ENCODE measurements around the gene RNF103.

Gene RNF103

GRCh38 chr2:86563650-86564061 lies 60.0 kb downstream of the RNF103 start:
- no peak for DNase-seq

DNA sequence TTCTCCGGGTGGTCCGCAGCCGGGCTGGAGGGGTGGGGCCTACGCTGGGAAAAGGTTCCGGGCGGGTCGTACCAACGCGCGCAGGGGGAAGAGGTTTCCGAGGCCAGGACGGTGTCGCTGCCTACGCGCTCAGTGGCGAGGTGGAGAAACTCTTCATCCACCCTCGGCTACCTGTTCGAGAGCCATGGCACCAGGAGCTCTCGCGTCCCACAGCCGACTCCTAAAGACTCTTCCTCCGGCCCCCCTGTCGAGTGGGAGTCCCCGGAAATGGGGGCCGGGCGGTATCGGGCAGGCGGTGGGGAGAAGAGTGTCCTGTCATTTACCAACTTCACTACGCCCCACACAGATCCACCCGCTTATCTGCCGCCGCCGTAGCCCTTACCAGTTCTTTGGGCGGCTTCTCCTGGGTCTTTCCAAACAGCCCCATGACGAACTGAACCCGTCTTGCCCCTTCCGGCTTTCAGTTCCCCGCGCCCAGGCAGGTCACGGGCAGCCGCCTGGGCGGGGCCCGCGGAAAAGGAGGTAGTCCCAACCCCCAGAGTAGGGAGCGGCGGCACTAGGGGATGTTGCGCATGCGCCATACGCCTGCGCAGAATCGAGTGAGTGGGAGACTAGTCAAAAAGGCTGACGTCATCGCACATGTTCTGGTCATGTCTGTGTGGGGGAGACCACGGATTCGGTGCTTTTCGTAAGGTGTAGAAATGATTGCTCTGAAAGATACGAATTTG lies 60.6 kb downstream of the RNF103 start, which contains the start of gene CHMP3:
TSS of gene CHMP3 (minus strand) at position 522 of the 728 bp plus-strand sequence. CDS start at position 427, 95 bp downstream.
- peak; percentile 90 to 96 (median 95) for DNase-seq

DNA sequence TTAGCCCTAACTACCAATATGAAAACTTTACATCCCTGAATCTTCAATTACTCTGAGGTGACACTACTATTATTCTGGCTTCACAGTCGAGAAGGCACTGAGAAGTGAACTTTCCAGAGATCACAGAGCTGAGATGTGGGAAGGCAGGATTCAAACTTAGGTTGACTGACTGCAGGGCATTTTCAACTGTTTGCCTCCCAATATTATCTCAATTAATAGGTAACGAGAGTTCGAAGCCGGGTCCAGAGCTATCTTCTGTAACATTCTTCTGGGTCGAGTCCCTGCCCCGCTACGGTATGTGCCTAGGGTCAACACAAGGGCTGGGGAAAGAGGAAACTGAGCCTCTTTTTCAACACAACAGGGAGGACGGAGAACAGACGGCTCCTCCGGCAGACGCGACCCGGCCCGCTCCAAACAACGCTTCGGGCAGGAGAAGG lies 61.2 kb downstream of the RNF103 start:
- DNase-seq, result no peak

DNA sequence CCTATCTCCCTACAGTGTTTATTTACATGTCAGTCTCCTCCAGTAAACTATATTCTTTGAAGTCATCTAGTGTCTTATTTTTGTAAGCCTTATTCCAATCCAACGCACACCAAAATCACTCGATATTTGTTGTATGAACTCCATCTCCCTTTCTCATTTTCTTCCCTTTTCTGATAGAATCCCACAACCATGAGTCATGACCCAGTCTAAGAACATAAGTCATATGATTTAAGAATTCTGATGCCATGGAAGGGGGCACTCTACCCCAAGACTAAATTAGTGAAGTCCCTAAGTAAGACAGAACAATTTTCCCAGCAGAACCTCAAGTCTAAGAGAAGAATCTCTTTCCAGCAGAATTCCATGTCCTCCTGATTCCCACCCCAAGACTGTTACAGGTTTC lies 65.8 kb downstream of the RNF103 start:
- no peak for DNase-seq

DNA sequence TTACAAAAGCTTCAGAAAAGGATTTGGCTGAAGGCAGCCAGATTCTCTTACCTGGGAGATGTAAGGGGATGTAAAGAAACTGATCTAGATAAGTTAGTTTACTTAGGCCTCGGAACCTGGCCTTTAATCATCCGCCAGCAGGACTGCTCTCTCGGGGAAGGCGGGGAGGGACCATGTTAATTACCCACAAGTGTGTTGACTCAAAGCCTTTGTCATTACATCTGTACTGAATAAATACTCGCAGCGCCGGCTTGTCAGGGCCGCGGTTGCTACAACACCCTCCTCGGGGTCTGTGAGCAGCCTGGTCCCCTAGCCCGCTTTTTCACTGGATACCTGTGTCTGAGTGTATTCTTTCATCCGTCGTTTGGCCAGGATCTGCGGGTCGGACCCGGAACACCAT lies 67.2 kb downstream of the RNF103 start:
- no peak for DNase-seq
